ENCODE results near the gene TPPP.
"Not testable (repeated sequence)": the region's sequence is repeated elsewhere in the genome, so short reads cannot be mapped to it uniquely, and the experiment has no call there.

Gene TPPP

DNA sequence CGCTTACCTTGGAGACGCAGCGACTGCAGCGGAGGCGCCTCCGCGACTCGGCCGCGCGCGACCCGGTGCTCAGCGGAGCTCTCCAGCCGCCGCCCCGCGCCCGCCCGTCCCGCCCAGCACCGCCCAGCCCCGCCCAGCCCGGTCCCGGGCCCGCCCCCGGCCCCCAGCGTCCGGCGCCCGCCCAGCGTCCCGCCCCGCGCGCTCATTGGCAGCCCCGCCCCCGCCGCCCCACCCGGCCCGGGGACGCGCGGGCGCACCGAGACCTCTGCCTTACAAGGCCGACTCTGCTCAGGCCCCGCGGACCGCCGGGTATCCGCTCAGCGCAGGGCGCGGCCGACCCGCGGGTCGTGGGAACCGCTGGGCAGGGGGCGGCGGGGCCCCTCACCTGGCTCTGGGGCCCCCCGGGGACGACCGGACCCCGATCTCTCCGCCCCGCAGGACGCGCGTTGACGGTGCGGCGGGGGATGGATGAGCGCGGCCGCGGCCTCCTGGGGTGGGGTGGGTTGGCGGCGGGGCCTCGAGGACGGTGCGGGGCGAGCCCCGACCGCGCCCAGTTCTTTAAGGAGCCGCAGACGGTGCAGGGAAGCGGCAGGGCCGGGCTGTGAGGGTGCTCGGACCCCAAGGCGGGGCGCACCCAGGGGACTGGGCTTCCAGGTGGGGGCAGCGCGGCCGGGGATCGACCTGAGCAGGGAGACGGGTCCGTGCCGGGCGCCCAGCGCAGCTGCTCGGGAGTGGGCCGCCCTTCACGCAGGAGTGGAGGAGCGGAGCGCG is at the start of gene TPPP:
Gene TPPP (minus strand): TSS at position 82 of the 771 bp plus-strand sequence. CDS start 15,292 bp downstream, outside the sequence.
- peak; percentile 74 to 97 for DNase-seq

DNA sequence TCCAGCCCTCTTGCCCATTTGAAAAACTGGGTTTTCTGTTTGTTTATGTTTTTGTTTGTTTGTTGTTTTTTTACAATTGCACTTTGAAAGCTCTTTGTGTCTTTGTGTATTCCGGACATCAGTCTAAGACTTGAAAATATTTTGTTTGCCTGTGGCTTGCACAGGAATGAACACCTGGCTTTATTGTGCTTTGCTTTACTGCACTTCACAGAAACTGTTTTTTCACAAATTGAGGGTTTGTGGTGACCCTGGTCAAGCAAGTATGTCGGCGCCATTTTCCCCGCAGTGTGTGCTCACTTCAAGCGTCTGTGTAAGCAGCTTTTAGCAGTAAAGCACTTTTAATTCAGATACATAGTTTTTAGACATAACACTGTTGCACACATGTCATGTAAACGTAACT is 49.1 kb upstream of the TPPP start:
- DNase-seq, result not testable (repeated sequence)

DNA sequence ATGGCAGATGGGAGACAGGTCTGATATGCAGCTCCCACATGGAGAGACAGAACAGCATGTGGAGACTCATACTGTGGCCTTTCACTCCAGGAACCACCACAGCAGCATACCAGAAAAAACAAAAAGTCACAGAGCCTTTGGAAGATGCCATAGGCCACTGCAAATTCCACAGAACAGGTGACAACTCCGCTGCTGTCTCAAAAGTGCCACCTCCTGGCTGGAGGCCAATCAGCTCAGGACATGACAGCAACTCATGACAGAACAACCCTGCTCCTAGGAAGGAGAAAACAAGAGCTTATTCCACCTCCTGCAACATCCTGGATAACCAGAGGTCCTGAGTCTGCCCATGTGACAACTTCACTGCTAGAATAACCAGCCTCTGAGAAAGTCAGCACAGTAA is 41.0 kb upstream of the TPPP start:
- DNase-seq, result not testable (repeated sequence)

DNA sequence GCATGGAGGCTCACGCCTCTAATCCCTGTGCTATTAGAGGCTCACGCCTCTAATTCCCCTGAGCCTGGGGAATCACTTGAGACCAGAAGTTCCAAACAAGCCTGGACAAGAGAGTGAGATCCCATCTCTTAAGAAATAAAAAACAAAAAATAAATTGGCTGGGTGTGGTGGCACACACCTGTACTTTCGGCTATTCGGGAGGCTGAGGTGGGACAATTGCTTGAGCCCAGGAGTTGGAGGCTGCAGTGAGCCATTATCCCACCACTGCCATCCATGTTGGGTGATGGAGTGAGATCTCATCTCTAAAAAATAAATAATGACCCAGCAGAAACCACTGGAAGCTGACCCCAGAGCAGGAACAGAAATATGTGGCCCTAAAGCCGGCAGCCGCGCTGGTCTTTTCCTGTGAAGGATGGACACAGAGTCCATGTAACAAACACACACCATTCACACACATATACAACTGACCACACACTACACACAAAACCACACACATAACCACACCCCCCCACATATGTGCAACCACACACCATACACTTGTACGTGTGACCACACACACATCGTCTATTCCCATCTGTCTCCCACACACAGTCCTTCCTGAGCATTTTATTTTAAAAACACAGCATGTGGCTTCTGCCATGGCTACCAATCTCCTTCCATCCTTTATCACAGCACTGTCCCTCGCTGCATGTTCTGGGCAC is 39.8 kb upstream of the TPPP start:
- DNase-seq, result not testable (repeated sequence)

DNA sequence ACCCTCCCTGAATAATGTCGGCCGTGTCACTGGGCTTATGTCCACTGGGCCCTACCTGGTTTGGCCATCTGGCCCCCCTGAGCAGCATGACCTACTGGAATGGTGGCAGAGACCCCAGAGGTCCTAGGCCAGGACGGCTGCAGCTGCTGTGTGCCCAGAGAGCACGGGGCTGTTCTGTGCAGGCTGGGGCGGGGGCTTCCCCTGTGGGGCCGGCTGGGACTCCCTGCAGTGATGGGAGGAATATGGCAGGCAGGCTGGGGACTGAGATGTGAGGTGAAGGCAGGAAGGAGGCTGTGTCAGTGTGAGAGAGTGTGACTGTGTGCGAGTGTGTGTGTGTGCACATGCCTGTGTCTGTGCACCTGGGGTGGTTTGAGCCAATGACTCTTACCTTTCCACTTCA is 36.1 kb upstream of the TPPP start:
- not testable (repeated sequence) for DNase-seq

DNA sequence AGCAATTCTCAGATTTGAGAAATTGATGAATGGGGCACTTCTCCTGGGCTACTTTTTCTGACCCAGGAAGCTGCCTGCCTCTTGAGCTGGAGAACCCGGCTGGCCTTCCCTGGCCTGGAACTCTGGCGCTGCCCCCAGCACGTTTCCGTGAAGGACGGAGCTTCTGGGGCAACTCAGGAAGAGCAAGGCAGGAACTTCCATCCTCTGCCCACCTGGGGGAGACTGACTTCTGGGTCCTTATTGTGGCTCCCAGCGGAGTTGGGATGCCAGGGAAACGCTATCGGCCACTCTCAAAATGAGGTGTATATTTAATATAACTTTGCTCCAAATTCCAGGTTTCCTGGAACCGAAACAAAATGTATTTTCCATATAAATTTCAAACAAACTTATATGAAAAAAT is 33.9 kb upstream of the TPPP start:
- DNase-seq, result not testable (repeated sequence)

DNA sequence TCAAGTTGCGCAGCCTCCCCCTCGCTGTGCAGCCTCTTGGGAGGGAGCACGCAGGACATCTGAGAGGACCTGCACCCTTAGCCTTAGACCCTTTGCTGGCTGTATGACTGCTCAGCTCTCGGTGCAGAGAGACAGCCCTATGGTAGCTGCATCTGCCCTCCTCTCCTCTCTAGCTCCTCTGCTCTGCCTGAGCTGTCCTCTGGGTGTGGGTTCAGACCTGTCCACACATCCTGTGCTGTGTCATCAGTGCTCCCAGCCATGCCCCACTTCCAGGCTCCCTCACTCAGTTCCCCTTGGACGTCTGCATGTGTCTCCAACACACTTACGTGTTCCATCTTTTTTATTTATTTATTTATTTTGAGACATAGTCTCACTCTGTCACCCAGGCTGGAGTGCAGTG is 30.7 kb upstream of the TPPP start:
- not testable (repeated sequence) for DNase-seq

DNA sequence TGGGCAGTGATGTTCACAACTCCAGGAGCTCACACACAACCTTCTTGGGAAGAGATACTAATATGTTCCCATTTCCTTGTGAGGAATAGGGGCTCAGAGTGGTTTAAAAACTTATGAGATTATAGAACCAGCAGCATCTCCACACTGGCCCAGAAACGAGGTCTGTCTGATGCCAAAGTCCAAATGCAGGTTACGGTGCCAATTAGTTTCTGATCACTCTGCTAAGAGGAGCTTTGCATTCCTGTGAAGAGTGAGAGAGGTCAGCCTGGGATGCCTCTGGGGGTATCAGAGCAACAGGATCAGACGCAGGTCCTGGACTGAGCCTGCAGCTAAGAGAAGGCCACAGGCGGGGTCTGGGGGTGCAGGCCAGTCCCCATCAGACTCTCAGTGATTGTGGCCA is 30.2 kb upstream of the TPPP start:
- DNase-seq, result not testable (repeated sequence)

DNA sequence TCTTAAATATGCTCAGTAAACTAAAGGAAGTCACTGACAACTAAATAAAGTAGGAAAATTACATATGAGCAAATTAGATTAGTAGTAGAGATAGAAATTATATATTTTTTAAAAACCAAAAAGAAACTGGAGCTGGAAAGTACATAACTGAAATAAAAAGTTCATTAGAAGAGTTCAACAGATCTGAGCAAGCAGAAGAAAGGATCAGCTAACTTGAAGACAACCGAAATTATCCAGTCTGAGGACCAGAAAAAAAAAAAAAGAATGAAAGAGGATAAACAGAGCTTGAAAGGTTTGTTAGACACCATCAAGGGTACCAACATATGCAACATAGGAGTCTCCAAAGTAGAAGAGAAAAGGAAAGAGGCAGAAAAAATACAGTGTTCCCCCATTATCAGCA is 26.2 kb upstream of the TPPP start:
- DNase-seq, result not testable (repeated sequence)

DNA sequence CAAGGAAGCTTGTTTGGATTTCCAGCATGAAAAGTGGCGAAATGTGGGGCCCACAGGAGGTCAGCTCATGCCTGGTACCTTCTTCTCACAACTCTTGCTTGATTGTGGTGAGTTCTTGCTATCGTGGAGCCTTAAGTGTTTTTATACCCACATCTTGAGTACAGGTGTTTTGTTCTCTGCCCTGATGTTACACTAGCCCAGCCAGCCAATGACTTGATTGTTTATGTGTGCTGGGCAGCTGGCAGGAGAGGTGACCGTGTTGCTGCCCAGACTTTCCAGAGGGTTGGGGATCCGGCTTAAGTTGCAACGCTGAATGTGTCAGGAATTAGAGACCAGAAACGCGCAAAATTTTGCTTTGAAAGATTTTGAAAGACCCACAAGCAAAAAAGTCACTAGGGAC is 24.0 kb upstream of the TPPP start:
- no peak for DNase-seq

DNA sequence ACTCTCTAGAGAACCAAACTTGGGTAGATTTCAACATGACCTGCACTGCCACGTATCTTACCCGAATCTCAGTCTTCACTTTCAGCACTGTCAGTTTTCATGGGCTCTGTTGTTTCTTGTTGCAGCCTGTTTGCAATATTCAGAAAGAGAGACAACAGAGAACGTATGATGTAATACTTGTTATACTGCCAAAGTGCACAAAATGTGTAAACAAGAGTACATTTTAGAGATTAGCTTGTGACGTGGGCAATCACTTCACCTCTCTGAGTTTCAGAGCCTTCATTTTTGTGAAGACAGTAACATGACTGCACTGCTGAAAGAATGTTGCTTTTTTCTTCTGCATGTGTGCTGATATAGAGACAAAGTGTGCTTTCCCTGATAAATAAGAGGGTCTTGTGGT is 23.6 kb upstream of the TPPP start:
- peak in 1 of 2 donors; percentile 42 for DNase-seq

DNA sequence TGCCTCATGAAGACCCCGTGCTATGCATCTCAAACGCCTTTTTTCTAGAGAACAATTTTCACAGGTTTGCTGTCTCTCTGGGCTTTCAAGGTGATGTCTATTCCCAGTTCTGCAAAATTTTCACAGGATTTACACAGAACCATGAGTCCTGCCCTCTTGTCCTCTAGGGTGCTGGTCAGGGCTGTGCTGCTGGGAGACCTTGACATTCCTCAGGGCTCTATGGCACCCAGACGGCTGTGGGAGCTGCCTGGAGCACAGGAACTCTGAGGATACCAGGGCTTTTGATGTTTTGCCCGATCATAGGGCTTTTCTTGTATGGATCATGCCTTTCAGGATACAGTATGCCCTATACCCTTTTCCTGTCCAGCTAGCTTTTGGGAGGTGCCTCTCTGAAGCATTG is 22.5 kb upstream of the TPPP start:
- not testable (repeated sequence) for DNase-seq

DNA sequence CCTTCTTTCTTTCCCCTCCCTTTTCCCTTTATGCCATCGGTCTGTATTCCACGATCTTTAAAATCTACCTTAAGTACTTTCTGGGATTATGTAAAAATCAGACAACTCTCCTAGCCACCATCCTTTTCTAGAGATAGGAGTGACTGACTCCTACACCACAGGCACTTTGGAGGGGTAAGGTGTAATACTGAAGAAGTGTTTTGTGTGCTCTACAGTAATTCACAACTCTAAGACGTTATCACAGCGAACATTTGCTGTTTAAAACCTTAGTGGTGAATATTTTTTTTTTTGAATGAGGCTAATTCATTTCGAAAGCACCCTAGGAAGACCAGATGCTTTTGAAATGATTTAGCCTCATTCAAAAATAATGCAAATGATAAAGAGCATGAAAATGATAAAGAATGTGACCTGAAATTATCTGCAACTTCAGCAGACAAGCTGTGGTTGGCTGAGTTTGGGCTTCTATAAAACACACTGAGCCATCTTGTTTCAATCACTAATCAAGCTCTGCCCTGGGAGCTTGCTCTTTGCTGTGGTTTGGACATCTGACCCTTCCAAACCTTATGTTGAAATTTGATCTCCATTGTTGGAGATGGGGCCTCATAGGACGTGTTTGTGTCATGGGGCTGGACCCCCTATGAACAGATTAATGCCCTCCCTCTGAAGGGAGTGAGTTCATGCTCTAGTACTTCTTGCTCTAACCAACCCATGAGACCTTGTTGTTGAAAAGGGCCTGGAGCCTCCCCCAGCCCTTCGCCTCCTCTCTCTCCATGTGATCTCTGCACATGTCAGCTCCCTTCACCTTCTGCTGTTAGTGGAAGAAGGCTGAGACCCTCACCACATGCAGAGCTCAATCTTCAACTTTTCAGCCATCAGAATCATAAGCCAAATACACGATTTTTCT is 21.3 kb upstream of the TPPP start:
- not testable (repeated sequence) for DNase-seq

DNA sequence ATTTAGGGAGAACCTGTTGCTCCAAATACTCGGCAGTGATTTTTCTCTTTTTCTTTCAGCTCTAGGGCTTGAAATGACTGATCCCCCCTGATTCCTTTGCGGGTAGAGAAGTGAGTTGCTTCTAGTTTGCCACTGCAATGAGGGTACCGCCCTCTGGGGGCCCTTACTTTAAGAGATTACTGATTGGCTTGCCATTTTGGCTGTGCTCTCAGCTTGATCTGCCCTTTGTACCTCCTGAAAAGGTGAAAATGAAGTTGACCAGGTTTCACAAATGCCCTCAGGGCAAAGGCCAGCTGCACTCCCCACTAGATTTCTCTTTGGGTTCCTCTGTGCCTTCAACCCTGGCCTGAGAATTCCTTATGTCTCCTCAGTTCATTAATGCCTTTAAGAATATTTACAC is 20.5 kb upstream of the TPPP start:
- not testable (repeated sequence) for DNase-seq

DNA sequence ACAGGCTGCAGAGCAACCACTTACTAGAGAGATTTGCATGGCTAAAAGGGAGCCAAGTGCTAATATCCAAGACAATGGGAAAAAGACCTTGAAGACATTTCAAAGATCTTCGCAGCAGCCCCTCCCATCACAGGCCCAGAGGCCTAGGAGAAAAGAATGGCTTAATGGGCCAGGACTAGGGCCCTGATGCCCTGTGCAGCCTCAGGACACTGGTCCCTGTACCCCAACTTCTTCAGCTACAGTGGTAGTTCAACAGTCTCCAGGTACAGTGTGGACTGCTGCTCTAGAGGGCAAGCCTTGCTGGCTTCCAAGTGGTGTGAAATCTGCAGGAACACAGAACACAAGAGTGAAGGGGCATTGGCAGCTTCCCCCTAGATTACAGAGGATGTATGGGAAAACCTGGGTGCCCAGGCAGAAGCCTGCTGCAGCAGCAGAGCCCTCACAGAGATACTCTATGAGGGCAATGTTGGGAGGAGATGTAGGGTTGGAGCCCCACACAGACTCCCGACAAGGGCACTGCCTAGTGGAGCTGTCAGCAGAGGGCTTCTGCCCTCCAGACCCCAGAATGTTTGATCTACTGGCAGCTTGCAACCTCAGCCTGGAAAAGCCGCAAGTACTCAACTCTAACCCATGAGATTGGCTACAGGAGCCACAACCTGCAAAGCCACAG is 15.8 kb upstream of the TPPP start:
- DNase-seq, result not testable (repeated sequence)

DNA sequence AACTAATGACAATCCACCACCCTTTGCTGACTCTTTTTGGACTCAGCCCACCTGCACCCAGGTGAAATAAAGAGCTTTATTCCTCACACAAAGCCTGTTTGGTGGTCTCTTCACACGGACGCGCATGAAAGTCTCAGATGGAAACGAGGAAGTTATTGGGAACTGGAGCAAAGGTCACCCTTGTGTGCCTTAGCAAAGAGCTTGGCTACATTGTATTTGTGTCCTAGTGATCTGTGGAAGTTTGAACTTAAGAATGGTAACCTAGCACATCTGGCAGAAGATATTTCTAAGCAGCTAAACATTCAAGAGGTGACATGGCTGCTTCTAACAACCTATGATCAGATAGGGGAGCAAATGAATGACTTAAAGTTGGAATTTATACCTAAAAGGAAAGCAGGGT is 15.2 kb upstream of the TPPP start:
- DNase-seq, result not testable (repeated sequence)

DNA sequence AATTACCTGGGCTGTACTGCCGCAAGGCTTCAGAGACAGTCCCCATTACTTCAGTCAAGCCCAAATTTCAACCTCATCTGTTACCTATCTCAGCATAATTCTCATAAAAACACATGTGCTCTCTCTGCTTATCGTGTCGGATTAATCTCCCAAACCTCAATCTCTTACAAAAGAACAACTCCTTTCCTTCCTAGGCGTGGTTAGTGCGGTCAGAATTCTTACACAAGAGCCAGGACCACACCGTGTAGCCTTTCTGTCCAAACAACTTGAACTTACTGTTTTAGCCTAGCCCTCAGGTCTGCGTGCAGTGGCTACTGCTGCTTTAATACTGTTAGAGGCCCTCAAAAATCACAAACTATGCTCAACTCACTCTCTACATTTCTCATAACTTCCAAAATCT is 13.0 kb upstream of the TPPP start:
- not testable (repeated sequence) for DNase-seq

DNA sequence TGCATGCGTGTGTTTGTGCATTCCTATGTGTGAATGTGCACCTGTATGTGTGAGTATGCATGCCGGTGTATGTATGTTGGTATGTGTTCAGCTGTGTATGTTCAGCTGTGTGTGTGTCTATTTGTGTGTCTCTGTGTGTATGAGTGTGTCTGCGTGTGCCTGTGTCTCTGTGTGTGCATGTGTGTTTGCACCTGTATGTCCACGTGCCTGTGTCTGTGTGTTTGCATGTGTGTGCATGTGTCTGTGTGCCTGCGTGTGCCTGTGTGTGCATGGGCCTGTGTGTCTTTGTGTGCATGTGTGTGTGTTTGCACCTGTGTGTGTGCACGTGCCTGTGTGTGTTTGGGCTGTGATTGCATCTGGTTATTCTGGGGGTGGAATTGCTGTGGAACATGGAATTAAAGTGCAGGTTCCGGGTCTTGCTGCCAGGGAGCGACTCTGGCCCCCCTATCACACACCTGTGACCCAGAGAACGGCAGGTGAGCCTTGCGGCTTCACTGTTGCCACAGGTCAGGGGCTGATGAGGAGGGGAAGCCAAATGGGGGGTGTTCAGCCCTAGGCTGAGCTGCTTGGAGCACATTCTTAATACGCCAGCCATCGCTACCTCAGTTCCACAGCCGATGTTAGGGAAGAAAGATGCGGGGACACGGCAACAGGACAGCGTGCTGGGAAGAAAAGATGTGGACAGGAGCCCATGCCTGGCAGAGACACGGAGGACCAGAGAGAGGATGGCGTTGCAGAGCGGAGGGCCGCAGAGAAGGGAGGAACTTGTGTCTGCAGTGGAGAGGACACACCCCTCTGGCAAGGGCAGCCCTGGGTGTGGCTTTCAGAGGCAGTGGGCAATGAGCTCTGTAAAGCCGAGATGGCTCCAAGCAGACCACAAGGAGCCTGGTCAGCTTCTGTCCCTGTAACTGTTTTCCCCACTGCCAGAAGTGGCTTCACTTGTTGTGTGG is 3.9 kb upstream of the TPPP start:
- DNase-seq, result not testable (repeated sequence)

DNA sequence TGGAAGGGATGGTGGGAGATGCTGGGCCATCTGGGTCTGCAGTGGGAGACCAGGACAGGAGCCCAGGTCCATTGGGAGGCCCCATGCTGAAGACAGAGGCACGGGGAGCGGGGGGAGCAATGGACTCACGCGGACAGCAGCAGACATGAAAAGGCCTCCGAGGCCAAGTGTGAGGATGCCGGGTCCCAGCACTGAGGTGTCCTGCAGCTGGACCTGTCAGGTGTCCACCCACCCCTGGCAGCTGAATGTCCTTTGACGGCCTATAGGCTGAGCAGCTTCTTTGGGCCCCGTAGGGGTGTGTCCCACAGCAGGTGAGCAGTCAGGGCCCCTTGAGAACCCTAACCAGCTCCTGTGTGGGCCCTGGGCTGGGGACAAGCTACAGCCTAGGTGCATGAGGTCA is 3.0 kb upstream of the TPPP start:
- not testable (repeated sequence) for DNase-seq

DNA sequence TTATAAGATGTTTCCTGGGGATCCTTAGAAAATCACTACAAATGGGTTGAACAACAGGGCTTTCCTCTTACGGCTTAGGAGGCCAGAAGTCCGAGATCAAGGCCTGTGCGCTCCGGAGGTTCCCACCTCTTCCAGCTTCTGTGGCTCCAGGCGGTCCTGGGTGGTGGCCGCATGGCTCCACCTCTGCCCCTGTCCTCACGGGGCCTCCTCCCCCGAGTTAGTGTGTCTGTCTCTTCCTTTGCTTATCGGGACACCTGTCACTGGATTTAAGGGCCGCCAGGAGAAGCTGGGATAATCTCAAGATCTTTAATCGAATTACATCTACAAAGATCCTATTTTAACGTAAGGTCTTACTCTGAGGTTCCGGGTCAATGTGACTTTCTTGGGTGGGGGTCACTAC is 2.3 kb upstream of the TPPP start:
- not testable (repeated sequence) for DNase-seq

DNA sequence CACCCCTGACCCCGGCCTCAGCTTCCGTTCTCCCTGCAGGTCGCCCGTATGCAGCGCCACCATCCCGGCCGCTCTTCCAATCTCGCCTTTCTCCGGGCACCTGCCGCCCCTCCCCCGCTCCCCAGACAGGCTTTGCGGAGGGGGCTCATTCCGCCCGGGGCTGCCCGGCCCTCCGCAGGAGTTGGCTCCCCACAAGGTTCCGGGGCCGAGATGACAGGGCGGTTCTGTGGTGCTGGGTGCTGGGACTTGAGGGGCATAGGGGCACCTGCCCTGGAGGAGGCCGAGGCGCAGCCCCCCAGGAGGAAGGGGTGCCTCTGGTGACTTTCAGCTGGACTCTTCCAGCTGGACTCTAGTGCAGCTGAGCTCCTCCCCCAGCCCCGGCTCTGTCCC is 885 bp upstream of the TPPP start:
- DNase-seq, result not testable (repeated sequence)

All from hippocampal formation (tissue), 2 donors.